Muscle layer of colon (tissue), 2 donors: ENCODE measurements around the gene TMPRSS11D.

ENCODE experiments used
- H3K27ac ChIP-seq: one replicate; pipeline ENCODE4 v1.7.0; 2013; ENCODE audit warnings: low read depth, mild to moderate bottlenecking, low read length, moderate library complexity
- H3K27me3 ChIP-seq, 2 donors: one replicate each; pipeline ENCODE4 v1.7.0; 2013; ENCODE audit warnings: low read length in 2 of 2, mild to moderate bottlenecking in 2 of 2; ENCODE audit not compliant: insufficient read depth in 2 of 2, control insufficient read depth in 1 of 2
- H3K36me3 ChIP-seq: one replicate; pipeline ENCODE4 v1.7.0; 2013; ENCODE audit warnings: mild to moderate bottlenecking, low read length; ENCODE audit not compliant: insufficient read depth
- H3K4me1 ChIP-seq: one replicate; pipeline ENCODE4 v1.7.0; 2013; ENCODE audit warnings: mild to moderate bottlenecking, low read length; ENCODE audit not compliant: insufficient read depth
- H3K4me3 ChIP-seq, 2 donors: one replicate each; pipeline ENCODE4 v1.7.0; 2013; ENCODE audit warnings: low read length in 2 of 2, low read depth in 1 of 2, mild to moderate bottlenecking in 1 of 2, moderate library complexity in 1 of 2
- H3K9ac ChIP-seq: one replicate; pipeline ENCODE4 v1.7.0; 2013; ENCODE audit warnings: low read length
- H3K9me3 ChIP-seq: one replicate; pipeline ENCODE4 v1.7.0; 2013; ENCODE audit warnings: mild to moderate bottlenecking, low read length
- donor health status: abdominal sarcoma.
- donor health status: Adenocarcinoma of cecum.

TMPRSS11D gene

GRCh38 chr4:67883902-67884301, at the start of gene TMPRSS11D:
TSS of gene TMPRSS11D (minus strand) at chr4:67884002. CDS start at chr4:67883933, 69 bp downstream.
- no peaks in the 10 kb centered on the region for H3K4me1 ChIP-seq
- no peak within 1 kb of the TSS for H3K4me3 ChIP-seq
- H3K36me3 ChIP-seq: no peaks in the 10 kb centered on the region
- H3K27ac ChIP-seq: no peak within 1 kb of the TSS
- no peaks in the 10 kb centered on the region for H3K27me3 ChIP-seq
- no peak within 1 kb of the TSS for H3K9ac ChIP-seq
- no peaks in the 10 kb centered on the region for H3K9me3 ChIP-seq

- Histone ChIP-seq H3K27me3 (no peaks in the 10 kb centered on the region), H3K36me3 (no peaks in the 10 kb centered on the region), H3K9me3 (no peaks in the 10 kb centered on the region), H3K27ac (no peak overlapping the region), H3K9ac (no peak overlapping the region), H3K4me3 (no peak overlapping the region), H3K4me1 (no peaks in the 10 kb centered on the region)
These were observed 49.2 kb upstream of the TMPRSS11D start for GRCh38 chr4:67933038-67933437.

DNA sequence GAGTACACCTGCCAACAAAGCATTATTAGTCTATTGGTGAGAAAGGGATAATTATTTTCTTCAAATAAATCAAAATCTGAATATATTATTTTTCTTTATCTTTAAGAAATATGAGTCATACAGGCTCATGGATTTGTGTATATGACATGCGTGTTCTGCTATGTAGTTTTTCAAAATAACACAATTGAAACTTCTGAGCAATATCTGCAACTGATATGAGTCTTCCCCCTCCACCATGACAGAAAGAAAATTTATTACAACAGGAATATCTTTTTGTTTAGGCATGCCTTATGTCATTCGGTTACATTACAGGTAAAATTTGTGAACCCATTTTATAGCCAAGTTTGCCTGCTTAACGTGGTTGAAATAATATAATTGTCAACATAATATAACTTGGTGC, 47.5 kb upstream of the TMPRSS11D start:
- Histone ChIP-seq H3K9ac (no peak overlapping the region), H3K27ac (no peak overlapping the region), H3K4me1 (no peaks in the 10 kb centered on the region), H3K9me3 (no peaks in the 10 kb centered on the region), H3K27me3 (no peaks in the 10 kb centered on the region), H3K36me3 (no peaks in the 10 kb centered on the region), H3K4me3 (no peak overlapping the region)

GRCh38 chr4:67929426-67929825, 45.6 kb upstream of the TMPRSS11D start:
- H3K27me3 ChIP-seq: no peaks in the 10 kb centered on the region
- no peaks in the 10 kb centered on the region for H3K36me3 ChIP-seq
- no peak overlapping the region for H3K4me3 ChIP-seq
- no peaks in the 10 kb centered on the region for H3K9me3 ChIP-seq
- H3K9ac ChIP-seq: no peak overlapping the region
- H3K27ac ChIP-seq: no peak overlapping the region
- H3K4me1 ChIP-seq: no peaks in the 10 kb centered on the region

GRCh38 chr4:67928546-67928945, 44.7 kb upstream of the TMPRSS11D start:
- no peaks in the 10 kb centered on the region for H3K36me3 ChIP-seq
- H3K4me1 ChIP-seq: no peaks in the 10 kb centered on the region
- H3K4me3 ChIP-seq: no peak overlapping the region
- H3K9ac ChIP-seq: no peak overlapping the region
- no peaks in the 10 kb centered on the region for H3K27me3 ChIP-seq
- no peak overlapping the region for H3K27ac ChIP-seq
- H3K9me3 ChIP-seq: no peaks in the 10 kb centered on the region

DNA sequence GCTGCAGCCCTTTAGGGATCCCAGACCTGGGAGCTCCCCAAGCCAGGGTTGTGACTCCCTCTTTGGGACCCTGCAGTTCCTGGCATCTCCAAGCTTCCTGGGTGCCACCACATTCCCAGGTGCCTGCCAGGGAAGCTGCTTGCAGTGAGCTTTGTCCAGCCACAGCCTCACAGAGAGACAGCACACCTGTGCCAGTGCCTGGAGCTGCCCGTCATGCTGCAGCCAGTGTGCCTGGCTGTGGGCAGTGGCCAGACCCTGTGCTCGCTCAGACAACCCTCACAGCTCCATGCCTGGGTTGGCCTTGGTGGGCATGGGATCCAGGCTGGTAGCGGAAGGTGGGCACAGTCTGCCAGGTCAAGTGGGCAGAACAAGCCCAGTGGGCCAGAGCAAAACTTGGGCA, 43.4 kb upstream of the TMPRSS11D start:
- Histone ChIP-seq H3K9me3 (no peaks in the 10 kb centered on the region), H3K4me3 (no peak overlapping the region), H3K4me1 (no peaks in the 10 kb centered on the region), H3K36me3 (no peaks in the 10 kb centered on the region), H3K9ac (no peak overlapping the region), H3K27ac (no peak overlapping the region), H3K27me3 (no peaks in the 10 kb centered on the region)

- H3K4me3 ChIP-seq: no peak overlapping the region
- H3K27me3 ChIP-seq: no peaks in the 10 kb centered on the region
- H3K9ac ChIP-seq: no peak overlapping the region
- H3K9me3 ChIP-seq: no peaks in the 10 kb centered on the region
- no peaks in the 10 kb centered on the region for H3K36me3 ChIP-seq
- H3K4me1 ChIP-seq: no peaks in the 10 kb centered on the region
- no peak overlapping the region for H3K27ac ChIP-seq
These were observed 42.7 kb upstream of the TMPRSS11D start for GRCh38 chr4:67926485-67926884.

- no peak overlapping the region for H3K9ac ChIP-seq
- no peaks in the 10 kb centered on the region for H3K4me1 ChIP-seq
- no peak overlapping the region for H3K27ac ChIP-seq
- H3K36me3 ChIP-seq: no peaks in the 10 kb centered on the region
- no peaks in the 10 kb centered on the region for H3K9me3 ChIP-seq
- H3K4me3 ChIP-seq: no peak overlapping the region
- H3K27me3 ChIP-seq: no peaks in the 10 kb centered on the region
These were observed 38.9 kb upstream of the TMPRSS11D start for GRCh38 chr4:67922697-67923096.

- Histone ChIP-seq H3K9me3 (no peaks in the 10 kb centered on the region), H3K4me1 (no peaks in the 10 kb centered on the region), H3K4me3 (no peak overlapping the region), H3K36me3 (no peaks in the 10 kb centered on the region), H3K9ac (no peak overlapping the region), H3K27ac (no peak overlapping the region), H3K27me3 (no peaks in the 10 kb centered on the region)
These were observed 34.6 kb upstream of the TMPRSS11D start for GRCh38 chr4:67918428-67918827.

- Histone ChIP-seq H3K36me3 (no peaks in the 10 kb centered on the region), H3K9me3 (no peaks in the 10 kb centered on the region), H3K27ac (no peak overlapping the region), H3K27me3 (no peaks in the 10 kb centered on the region), H3K4me3 (no peak overlapping the region), H3K9ac (no peak overlapping the region), H3K4me1 (no peaks in the 10 kb centered on the region)
These were observed 31.7 kb upstream of the TMPRSS11D start for GRCh38 chr4:67915400-67915966.

DNA sequence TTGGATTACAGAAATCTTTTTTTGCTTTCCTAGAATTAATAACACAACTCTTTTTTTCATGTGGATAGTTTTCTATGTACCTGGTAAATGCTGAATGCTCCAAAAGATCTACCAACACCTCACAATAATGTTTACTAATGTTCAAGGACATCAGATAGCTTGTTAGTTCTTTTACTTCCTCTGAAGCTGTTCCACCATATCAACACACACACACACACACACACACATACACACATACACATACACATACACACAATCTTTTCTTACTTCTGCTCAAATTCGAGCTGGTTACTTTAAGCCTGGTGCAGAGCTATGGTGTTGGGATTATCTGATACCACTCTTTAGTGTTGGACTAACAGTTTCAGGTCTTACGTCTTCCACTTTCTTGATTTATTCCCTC, 28.3 kb upstream of the TMPRSS11D start:
- no peak overlapping the region for H3K27ac ChIP-seq

DNA sequence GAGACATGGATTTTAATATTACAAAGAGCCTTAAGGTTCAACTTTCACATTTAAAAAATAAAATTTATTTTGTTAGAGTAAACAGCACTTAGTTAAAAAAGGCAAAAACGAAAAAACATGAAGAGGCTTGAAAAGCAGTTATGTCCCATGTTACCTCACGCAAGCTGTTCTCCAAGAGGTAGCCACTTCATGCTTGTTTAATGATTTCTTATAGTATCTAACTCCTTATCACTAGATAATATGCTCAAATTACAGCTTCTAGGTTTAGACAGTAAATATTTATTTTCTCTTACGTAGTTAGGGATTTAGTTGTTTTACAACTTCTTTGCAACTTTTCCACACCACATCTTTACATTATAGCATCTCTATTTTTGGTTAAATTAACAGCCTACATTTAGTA, 27.8 kb upstream of the TMPRSS11D start:
- H3K4me3 ChIP-seq: no peak overlapping the region
- H3K9me3 ChIP-seq: no peaks in the 10 kb centered on the region
- no peak overlapping the region for H3K9ac ChIP-seq
- H3K27ac ChIP-seq: no peak overlapping the region
- no peaks in the 10 kb centered on the region for H3K27me3 ChIP-seq
- no peaks in the 10 kb centered on the region for H3K4me1 ChIP-seq
- H3K36me3 ChIP-seq: no peaks in the 10 kb centered on the region

More for the DNA sequence above, 28.3 kb upstream of the TMPRSS11D start:
- Histone ChIP-seq H3K36me3 (no peaks in the 10 kb centered on the region), H3K9ac (no peak overlapping the region), H3K4me1 (no peaks in the 10 kb centered on the region), H3K27me3 (no peaks in the 10 kb centered on the region), H3K4me3 (no peak overlapping the region), H3K9me3 (no peaks in the 10 kb centered on the region)
